Neural progenitor cell (in vitro differentiated cells): ENCODE results near the gene NDRG3. TPM values are rescaled to one million over a fixed set of nuclear protein-coding genes. Genes with fewer than 3 reads are reported as not detected.

Source experiments
- DNase-seq: peaks from one replicate; pipeline ENCODE4 v3.0.0-alpha.2; 2016; ENCODE audit warnings: low spot score
- H2AFZ ChIP-seq: fragments of 200-600 bp; sonication (generic); replicated peaks from 2 replicates; pipeline ENCODE4 v1.6.1; 2016; ENCODE audit warnings: antibody characterized with exemption
- H3F3A ChIP-seq: fragments of 200-600 bp; sonication (generic); 2 replicates; pipeline ENCODE4 v1.6.1; 2016; ENCODE audit warnings: antibody characterized with exemption, low read depth
- H3K27ac ChIP-seq: fragments of 200-600 bp; sonication (generic); 2 replicates; pipeline ENCODE4 v1.5.1; 2016; ENCODE audit warnings: mild to moderate bottlenecking
- H3K27me3 ChIP-seq: fragments of 200-600 bp; sonication (generic); 2 replicates; pipeline ENCODE4 v1.6.1; 2016; ENCODE audit warnings: mild to moderate bottlenecking, moderate library complexity
- H3K36me3 ChIP-seq: fragments of 200-600 bp; sonication (generic); 2 replicates; pipeline ENCODE4 v1.5.1; 2016
- H3K4me1 ChIP-seq: fragments of 200-600 bp; sonication (generic); 2 replicates; pipeline ENCODE4 v1.6.1; 2016; ENCODE audit warnings: mixed run types
- H3K4me2 ChIP-seq: fragments of 200-600 bp; sonication (generic); 2 replicates; pipeline ENCODE4 v1.6.1; 2016
- H3K4me3 ChIP-seq: fragments of 200-600 bp; sonication (generic); 2 replicates; pipeline ENCODE4 v1.5.1; 2016
- H3K79me2 ChIP-seq: fragments of 200-600 bp; sonication (generic); 2 replicates; pipeline ENCODE4 v1.6.1; 2016; ENCODE audit warnings: low read depth
- H3K9ac ChIP-seq: fragments of 200-600 bp; sonication (generic); 2 replicates; pipeline ENCODE4 v1.6.1; 2016
- H3K9me3 ChIP-seq: fragments of 200-600 bp; sonication (generic); 2 replicates; pipeline ENCODE4 v1.5.1; 2016; ENCODE audit warnings: low read depth
- H4K20me1 ChIP-seq: fragments of 200-600 bp; sonication (generic); 2 replicates; pipeline ENCODE4 v1.6.1; 2016; ENCODE audit warnings: low read depth
- H3K27ac Mint-ChIP-seq: 3 replicates; pipeline ENCODE4 v1.8.0; 2021; ENCODE audit warnings: mixed read lengths
- H3K27me3 Mint-ChIP-seq: 2 replicates; pipeline ENCODE4 v1.8.0; 2022; ENCODE audit warnings: low read depth, mild to moderate bottlenecking, inconsistent platforms, moderate library complexity, mixed read lengths; ENCODE audit not compliant: insufficient read depth
- H3K36me3 Mint-ChIP-seq: 3 replicates; pipeline ENCODE4 v1.8.0; 2021; ENCODE audit warnings: mixed read lengths
- H3K4me1 Mint-ChIP-seq: 3 replicates; pipeline ENCODE4 v1.8.0; 2021; ENCODE audit warnings: mixed read lengths
- H3K4me3 Mint-ChIP-seq: 3 replicates; pipeline ENCODE4 v1.8.0; 2021; ENCODE audit warnings: mild to moderate bottlenecking, moderate library complexity, mixed read lengths
- H3K9me3 Mint-ChIP-seq: 3 replicates; pipeline ENCODE4 v1.8.0; 2020; ENCODE audit warnings: mixed read lengths
- EZH2 ChIP-seq: fragments of 200-600 bp; sonication (generic); IDR thresholded peaks from 2 replicates; pipeline ENCODE4 v1.6.1; 2017; ENCODE audit warnings: antibody characterized with exemption, mild to moderate bottlenecking, moderate library complexity
- EZH2phosphoT487 ChIP-seq: fragments of 200-600 bp; sonication (generic); IDR thresholded peaks from 2 replicates; pipeline ENCODE4 v1.6.1; 2017; ENCODE audit warnings: antibody characterized with exemption
- total RNA-seq: library from RNA; depleted of rRNA; stranded (reverse); fragments of >200 nt; gene quantifications from 2 replicates; pipeline ENCODE4 v1.2.3, GENCODE V29; 2015; ENCODE audit warnings: low replicate concordance
- TF ChIP-seq, protein P1 (sequence below): fragments of 200-600 bp; sonication (generic); IDR thresholded peaks from 2 replicates; pipeline ENCODE4 v1.5.1; 2017; ENCODE audit warnings: antibody characterized with exemption, mild to moderate bottlenecking

Gene NDRG3
- total RNA-seq, 1 donor from 2014 or later, result 25.3 TPM

GRCh38 chr20:36655004-36655403 is 90.9 kb downstream of the NDRG3 start:
- no peak overlapping the region for H3K27ac ChIP-seq
- H3K36me3 Mint-ChIP-seq, result peaks cover 10% of the 10 kb centered on the region
- no peak for DNase-seq
- peaks cover 4% of the 10 kb centered on the region for H3K4me1 ChIP-seq
- no peak overlapping the region for H3K9ac ChIP-seq
- no peak overlapping the region for H3K27ac Mint-ChIP-seq
- no peaks in the 10 kb centered on the region for H4K20me1 ChIP-seq
- H3K4me3 Mint-ChIP-seq, result no peak overlapping the region
- H3K27me3 ChIP-seq, result no peaks in the 10 kb centered on the region
- no peak overlapping the region for H3K4me2 ChIP-seq
- no peaks in the 10 kb centered on the region for H3K27me3 Mint-ChIP-seq
- H3F3A ChIP-seq, result no peaks in the 10 kb centered on the region
- no peaks in the 10 kb centered on the region for H3K36me3 ChIP-seq
- H3K4me1 Mint-ChIP-seq, result no peaks in the 10 kb centered on the region
- H3K79me2 ChIP-seq, result no peaks in the 10 kb centered on the region
- TF ChIP-seq, protein P1, sequence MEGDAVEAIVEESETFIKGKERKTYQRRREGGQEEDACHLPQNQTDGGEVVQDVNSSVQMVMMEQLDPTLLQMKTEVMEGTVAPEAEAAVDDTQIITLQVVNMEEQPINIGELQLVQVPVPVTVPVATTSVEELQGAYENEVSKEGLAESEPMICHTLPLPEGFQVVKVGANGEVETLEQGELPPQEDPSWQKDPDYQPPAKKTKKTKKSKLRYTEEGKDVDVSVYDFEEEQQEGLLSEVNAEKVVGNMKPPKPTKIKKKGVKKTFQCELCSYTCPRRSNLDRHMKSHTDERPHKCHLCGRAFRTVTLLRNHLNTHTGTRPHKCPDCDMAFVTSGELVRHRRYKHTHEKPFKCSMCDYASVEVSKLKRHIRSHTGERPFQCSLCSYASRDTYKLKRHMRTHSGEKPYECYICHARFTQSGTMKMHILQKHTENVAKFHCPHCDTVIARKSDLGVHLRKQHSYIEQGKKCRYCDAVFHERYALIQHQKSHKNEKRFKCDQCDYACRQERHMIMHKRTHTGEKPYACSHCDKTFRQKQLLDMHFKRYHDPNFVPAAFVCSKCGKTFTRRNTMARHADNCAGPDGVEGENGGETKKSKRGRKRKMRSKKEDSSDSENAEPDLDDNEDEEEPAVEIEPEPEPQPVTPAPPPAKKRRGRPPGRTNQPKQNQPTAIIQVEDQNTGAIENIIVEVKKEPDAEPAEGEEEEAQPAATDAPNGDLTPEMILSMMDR, result no peak
- no peak for TF ChIP-seq EZH2phosphoT487
- TF ChIP-seq EZH2, result no peak
- H3K9me3 ChIP-seq, result no peaks in the 10 kb centered on the region
- H3K4me3 ChIP-seq, result no peak overlapping the region
- H2AFZ ChIP-seq, result no peak overlapping the region
- H3K9me3 Mint-ChIP-seq, result no peaks in the 10 kb centered on the region

- Histone ChIP-seq H3K79me2 (no peaks in the 10 kb centered on the region), H3K9ac (no peak overlapping the region), H3K27ac (no peak overlapping the region), H4K20me1 (no peaks in the 10 kb centered on the region), H3F3A (no peaks in the 10 kb centered on the region), H3K4me1 (peaks cover 4% of the 10 kb centered on the region), H3K4me2 (no peak overlapping the region), H3K9me3 (no peaks in the 10 kb centered on the region), H3K27me3 (no peaks in the 10 kb centered on the region), H3K4me3 (no peak overlapping the region), H2AFZ (no peak overlapping the region), H3K36me3 (no peaks in the 10 kb centered on the region)
- no peaks in the 10 kb centered on the region for H3K4me1 Mint-ChIP-seq
- TF ChIP-seq EZH2, result no peak
- TF ChIP-seq, protein P1, result no peak
- no peak for TF ChIP-seq EZH2phosphoT487
- no peak for DNase-seq
- peaks cover 10% of the 10 kb centered on the region for H3K36me3 Mint-ChIP-seq
- no peak overlapping the region for H3K4me3 Mint-ChIP-seq
- no peaks in the 10 kb centered on the region for H3K9me3 Mint-ChIP-seq
- no peaks in the 10 kb centered on the region for H3K27me3 Mint-ChIP-seq
- no peak overlapping the region for H3K27ac Mint-ChIP-seq
Observed at GRCh38 chr20:36654506-36654905, 91.4 kb downstream of the NDRG3 start.

DNA sequence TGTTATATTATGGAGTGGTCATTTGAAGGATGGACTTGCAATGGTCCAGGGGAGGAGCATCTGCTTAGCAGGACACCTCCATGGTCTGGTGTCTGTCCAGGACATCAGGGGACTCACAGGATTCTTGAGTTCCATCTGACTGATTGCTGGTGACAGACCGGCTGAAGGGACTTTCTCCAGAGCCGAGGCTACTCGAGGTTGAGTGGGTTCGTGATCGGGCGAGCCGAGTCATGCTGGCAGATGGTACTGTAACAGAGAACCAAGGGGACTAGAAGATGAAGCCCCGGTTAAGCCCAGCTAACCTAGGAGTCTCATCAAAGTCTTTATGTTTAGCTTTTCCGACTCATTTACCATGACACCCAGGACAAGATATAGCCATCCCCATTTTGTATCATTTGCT is 92.4 kb downstream of the NDRG3 start:
- H3K4me1 ChIP-seq, result peaks cover 4% of the 10 kb centered on the region
- TF ChIP-seq EZH2 (no peak), EZH2phosphoT487 (no peak)
- TF ChIP-seq, protein P1, result no peak
- H2AFZ ChIP-seq, result no peak overlapping the region
- H3K36me3 Mint-ChIP-seq, result peaks cover 10% of the 10 kb centered on the region
- DNase-seq, result no peak
- no peak overlapping the region for H3K4me2 ChIP-seq
- no peak overlapping the region for H3K9ac ChIP-seq
- no peak overlapping the region for H3K27ac Mint-ChIP-seq
- H3K79me2 ChIP-seq, result no peaks in the 10 kb centered on the region
- no peaks in the 10 kb centered on the region for H3K9me3 ChIP-seq
- H3K4me3 Mint-ChIP-seq, result no peak overlapping the region
- H3K4me1 Mint-ChIP-seq, result no peaks in the 10 kb centered on the region
- no peaks in the 10 kb centered on the region for H3F3A ChIP-seq
- H3K27me3 Mint-ChIP-seq, result no peaks in the 10 kb centered on the region
- no peak overlapping the region for H3K27ac ChIP-seq
- no peaks in the 10 kb centered on the region for H4K20me1 ChIP-seq
- H3K4me3 ChIP-seq, result no peak overlapping the region
- H3K27me3 ChIP-seq, result no peaks in the 10 kb centered on the region
- no peaks in the 10 kb centered on the region for H3K36me3 ChIP-seq
- H3K9me3 Mint-ChIP-seq, result no peaks in the 10 kb centered on the region
